GM23338 (cell line): ENCODE results near the gene DESI1. TPM values are rescaled to one million over a fixed set of nuclear protein-coding genes. Genes with fewer than 3 reads are reported as not detected.

Source experiments
- ATAC-seq: fragments of 200-7000 bp; cut with Tn5 transposase; 3 replicates; pipeline ENCODE4 v1.9.1; 2020
- DNase-seq: peaks from one replicate; pipeline ENCODE4 v3.0.0-alpha.2; 2015; ENCODE audit warnings: low spot score
- H2AFZ ChIP-seq: fragments of 200-600 bp; sonication (generic); 2 replicates; pipeline ENCODE4 v1.8.0; 2016; ENCODE audit warnings: antibody characterized with exemption, mild to moderate bottlenecking, moderate library complexity
- H3F3A ChIP-seq: fragments of 200-600 bp; sonication (generic); replicated peaks from 2 replicates; pipeline ENCODE4 v1.8.0; 2017; ENCODE audit warnings: antibody characterized with exemption, mixed run types, low read depth
- H3K27ac ChIP-seq: fragments of 200-600 bp; sonication (generic); 2 replicates; pipeline ENCODE4 v1.6.1; 2016; ENCODE audit warnings: low read depth
- H3K27me3 ChIP-seq: fragments of 200-600 bp; sonication (generic); 2 replicates; pipeline ENCODE4 v1.8.0; 2016; ENCODE audit warnings: mild to moderate bottlenecking, mixed run types, moderate library complexity; ENCODE audit not compliant: insufficient read depth
- H3K36me3 ChIP-seq: fragments of 200-600 bp; sonication (generic); 2 replicates; pipeline ENCODE4 v1.8.0; 2016; ENCODE audit warnings: mild to moderate bottlenecking; ENCODE audit not compliant: insufficient read depth
- H3K4me1 ChIP-seq: fragments of 200-600 bp; sonication (generic); 2 replicates; pipeline ENCODE4 v1.8.0; 2016; ENCODE audit warnings: mild to moderate bottlenecking, moderate library complexity; ENCODE audit not compliant: insufficient read depth
- H3K4me2 ChIP-seq: fragments of 200-600 bp; sonication (generic); 2 replicates; pipeline ENCODE4 v1.7.1; 2017; ENCODE audit warnings: mixed run types
- H3K4me3 ChIP-seq: fragments of 200-600 bp; sonication (generic); 2 replicates; pipeline ENCODE4 v1.6.1; 2016; ENCODE audit warnings: mixed run types
- H3K79me2 ChIP-seq: fragments of 200-600 bp; sonication (generic); replicated peaks from 2 replicates; pipeline ENCODE4 v1.8.0; 2017; ENCODE audit warnings: mild to moderate bottlenecking; ENCODE audit not compliant: insufficient read depth
- H3K9me2 ChIP-seq: fragments of 200-600 bp; sonication (generic); 2 replicates; pipeline ENCODE4 v1.8.0; 2017; ENCODE audit not compliant: insufficient read depth
- H4K20me1 ChIP-seq: fragments of 200-600 bp; sonication (generic); replicated peaks from 2 replicates; pipeline ENCODE4 v1.8.0; 2017; ENCODE audit warnings: mild to moderate bottlenecking; ENCODE audit not compliant: insufficient read depth
- H3K27ac Mint-ChIP-seq: 2 replicates; pipeline ENCODE4 v1.8.0; 2020; ENCODE audit warnings: inconsistent platforms, mild to moderate bottlenecking, moderate library complexity, mixed read lengths
- H3K27me3 Mint-ChIP-seq: 3 replicates; pipeline ENCODE4 v1.8.0; 2022; ENCODE audit warnings: low read depth, mild to moderate bottlenecking, moderate library complexity, mixed read lengths, inconsistent platforms; ENCODE audit not compliant: insufficient read depth, poor library complexity
- H3K36me3 Mint-ChIP-seq: 3 replicates; pipeline ENCODE4 v1.8.0; 2021; ENCODE audit warnings: low read depth, mild to moderate bottlenecking, inconsistent platforms, moderate library complexity, mixed read lengths
- H3K4me1 Mint-ChIP-seq: 3 replicates; pipeline ENCODE4 v1.8.0; 2020; ENCODE audit warnings: mild to moderate bottlenecking, inconsistent platforms, mixed read lengths
- H3K4me3 Mint-ChIP-seq: 3 replicates; pipeline ENCODE4 v1.8.0; 2021; ENCODE audit warnings: moderate library complexity, mild to moderate bottlenecking, inconsistent platforms, mixed read lengths
- H3K9me3 Mint-ChIP-seq: 3 replicates; pipeline ENCODE4 v1.8.0; 2020; ENCODE audit warnings: moderate library complexity, mild to moderate bottlenecking, inconsistent platforms, mixed read lengths
- CREB1 ChIP-seq: fragments of 250-450 bp; sonication (Bioruptor Pico); IDR thresholded peaks from 2 replicates; pipeline ENCODE4 v1.5.0; 2020; ENCODE audit warnings: low read depth, mild to moderate bottlenecking, moderate library complexity
- CTCF ChIP-seq, 2 experiments: fragments of 200-600 bp in 1 of 2; sonication (generic) in 1 of 2; conservative IDR thresholded peaks; 2 replicates each; pipeline versions ENCODE4 v1.5.1 to v1.6.1; 2016 to 2017; ENCODE audit warnings: antibody characterized with exemption in 2 of 2, low read depth in 2 of 2, mild to moderate bottlenecking in 2 of 2, moderate library complexity in 1 of 2
- EZH2 ChIP-seq: fragments of 200-600 bp; sonication (generic); IDR thresholded peaks from one replicate; pipeline ENCODE4 v1.8.0; 2017; ENCODE audit warnings: antibody characterized with exemption, mild to moderate bottlenecking, low read depth; ENCODE audit not compliant: unreplicated experiment
- EZH2phosphoT487 ChIP-seq: fragments of 200-600 bp; sonication (generic); IDR thresholded peaks from one replicate; pipeline ENCODE4 v1.8.1; 2018; ENCODE audit warnings: antibody characterized with exemption; ENCODE audit not compliant: unreplicated experiment
- JUNB ChIP-seq: IDR thresholded peaks from one replicate; pipeline ENCODE4 v1.6.1; 2016; ENCODE audit warnings: antibody characterized with exemption; ENCODE audit not compliant: unreplicated experiment
- NANOG ChIP-seq: IDR thresholded peaks from 2 replicates; pipeline ENCODE4 v1.6.1; 2016; ENCODE audit warnings: antibody characterized with exemption, borderline replicate concordance
- POLR2AphosphoS5 ChIP-seq: IDR thresholded peaks from 2 replicates; pipeline ENCODE4 v1.6.1; 2016; ENCODE audit warnings: antibody characterized with exemption, low read depth
- REST ChIP-seq: IDR thresholded peaks from one replicate; pipeline ENCODE4 v1.6.1; 2018; ENCODE audit warnings: antibody characterized with exemption; ENCODE audit not compliant: unreplicated experiment
- ZNF114 ChIP-seq: fragments of 250-450 bp; sonication (Bioruptor Pico); IDR thresholded peaks from 2 replicates; pipeline ENCODE4 v1.5.0; 2020; ENCODE audit warnings: mild to moderate bottlenecking, moderate library complexity
- ZNF331 ChIP-seq: fragments of 250-450 bp; sonication (Bioruptor Pico); IDR thresholded peaks from 2 replicates; pipeline ENCODE4 v1.5.0; 2020; ENCODE audit warnings: low read depth, mild to moderate bottlenecking, moderate library complexity
- ZNF462 ChIP-seq: fragments of 250-450 bp; sonication (Bioruptor Pico); IDR thresholded peaks from 2 replicates; pipeline ENCODE4 v1.5.0; 2020; ENCODE audit warnings: mild to moderate bottlenecking, moderate library complexity
- polyA plus RNA-seq: library from polyadenylated mRNA; unstranded; fragments of >200 nt; fragmentation: Nextera tagmentation; extraction: Ambion mirVana; gene quantifications from 2 replicates; pipeline ENCODE4 v1.2.1, GENCODE V29; 2016
- total RNA-seq: library from RNA; depleted of rRNA; stranded (reverse); fragments of >200 nt; shearing (Covaris generic); gene quantifications from 2 replicates; pipeline ENCODE4 v1.2.3, GENCODE V29; 2014
- TF ChIP-seq, protein P1 (sequence below): IDR thresholded peaks from 2 replicates; pipeline ENCODE4 v1.6.1; 2016; ENCODE audit warnings: antibody characterized with exemption

Gene DESI1
- total and polyA plus RNA-seq, 2 experiments from 2014 or later, result 33.7 to 53.8 TPM

- Histone ChIP-seq H3K4me2 (no peak overlapping the region), H3K27ac (no peak overlapping the region), H3K36me3 (peaks cover 6% of the 10 kb centered on the region; the same call in 1 of the 2 replicates), H3F3A (0 out of 2 replicates have a peak, but pooled peaks cover 6% of the 10 kb centered on the region), H3K79me2 (no peaks in the 10 kb centered on the region), H2AFZ (no peak overlapping the region), H3K4me3 (no peak overlapping the region), H3K9me2 (no peaks in the 10 kb centered on the region), H3K4me1 (no peaks in the 10 kb centered on the region), H3K27me3 (no peaks in the 10 kb centered on the region), H4K20me1 (peaks cover 21% of the 10 kb centered on the region)
- ATAC-seq, result no peak
- no peaks in the 10 kb centered on the region; the same call in 2 of the 3 replicates for H3K9me3 Mint-ChIP-seq
- no peak for DNase-seq
- H3K27ac Mint-ChIP-seq, result no peak overlapping the region
- peaks cover 17% of the 10 kb centered on the region for H3K27me3 Mint-ChIP-seq
- H3K4me1 Mint-ChIP-seq, result peaks cover 4% of the 10 kb centered on the region; the same call in 2 of the 3 replicates
- H3K36me3 Mint-ChIP-seq, result peaks cover 40% of the 10 kb centered on the region
- TF ChIP-seq ZNF462 (CRISPR knock-in tag) (no peak), ZNF114 (no peak), REST (no peak), CTCF (conservative IDR thresholded peaks at IDR 0.05; ENCODE audit: low read depth in 2 of 2) (no peak), POLR2AphosphoS5 (no peak), NANOG (no peak), EZH2phosphoT487 (no peak), CREB1 (CRISPR knock-in tag) (no peak), JUNB (no peak), ZNF331 (CRISPR knock-in tag) (no peak), EZH2 (no peak)
- TF ChIP-seq, protein P1, sequence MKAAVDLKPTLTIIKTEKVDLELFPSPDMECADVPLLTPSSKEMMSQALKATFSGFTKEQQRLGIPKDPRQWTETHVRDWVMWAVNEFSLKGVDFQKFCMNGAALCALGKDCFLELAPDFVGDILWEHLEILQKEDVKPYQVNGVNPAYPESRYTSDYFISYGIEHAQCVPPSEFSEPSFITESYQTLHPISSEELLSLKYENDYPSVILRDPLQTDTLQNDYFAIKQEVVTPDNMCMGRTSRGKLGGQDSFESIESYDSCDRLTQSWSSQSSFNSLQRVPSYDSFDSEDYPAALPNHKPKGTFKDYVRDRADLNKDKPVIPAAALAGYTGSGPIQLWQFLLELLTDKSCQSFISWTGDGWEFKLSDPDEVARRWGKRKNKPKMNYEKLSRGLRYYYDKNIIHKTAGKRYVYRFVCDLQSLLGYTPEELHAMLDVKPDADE, result no peak
- no peak overlapping the region for H3K4me3 Mint-ChIP-seq
Observed at GRCh38 chr22:41600976-41601375, 19.9 kb downstream of the DESI1 start.
